Measurements from ENCODE around the gene SNX25. TPM values are rescaled to one million over a fixed set of nuclear protein-coding genes. Genes with fewer than 3 reads are reported as not detected.

SNX25 gene
- total RNA-seq, 1 donor from 2014 or later, result 24.1 TPM

Other genes starting within 250 kb of the SNX25 start
- gene HELT, start 191.1 kb upstream of the SNX25 start, total RNA-seq, result not detected in 2 replicates
- gene SLC25A4, start 66.3 kb upstream of the SNX25 start, total RNA-seq, result 5.0 and 6.0 TPM in 2 replicates
- 44.1 and 46.9 TPM in 2 replicates for gene CFAP97, start 5.6 kb upstream of the SNX25 start, total RNA-seq
- gene LRP2BP, start 186.3 kb downstream of the SNX25 start, total RNA-seq, result 0.55 and 0.67 TPM in 2 replicates
- 23.0 and 23.4 TPM in 2 replicates for gene ANKRD37, start 187.2 kb downstream of the SNX25 start, total RNA-seq
- gene UFSP2, start 216.4 kb downstream of the SNX25 start, total RNA-seq, result 26.4 and 34.5 TPM in 2 replicates